Upper lobe of left lung (tissue), 6 donors: ENCODE results near the gene BCKDK. TPM values are rescaled to one million over a fixed set of nuclear protein-coding genes. Genes with fewer than 3 reads are reported as not detected.
A peak's percentile ranks its signal among the peaks of the same experiment; 100 is the strongest.

Experiments used
- ATAC-seq, 2 donors: fragments of 200-7000 bp; cut with Tn5 transposase; one replicate each; pipeline ENCODE4 v1.9.1; 2022; ENCODE audit warnings: mild to moderate bottlenecking in 2 of 2, moderate library complexity in 2 of 2; ENCODE audit not compliant: low FRiP score in 2 of 2
- DNase-seq, 2 donors: peaks; one replicate each; pipeline ENCODE4 v3.0.0-alpha.2; 2019 to 2020
- H3K27ac ChIP-seq, 4 donors: fragments of 200-600 bp; sonication (generic); one replicate each; pipeline ENCODE4 v1.5.1; 2016 to 2019
- H3K27me3 ChIP-seq, 4 donors: fragments of 200-600 bp; sonication (generic); one replicate each; pipeline ENCODE4 v1.5.1; 2017 to 2019
- H3K36me3 ChIP-seq, 4 donors: fragments of 200-600 bp; sonication (generic); one replicate each; pipeline ENCODE4 v1.5.1; 2016 to 2019
- H3K4me1 ChIP-seq, 4 donors: fragments of 200-600 bp; sonication (generic); one replicate each; pipeline ENCODE4 v1.5.1; 2018 to 2019
- H3K4me3 ChIP-seq, 4 donors: fragments of 200-600 bp; sonication (generic); one replicate each; pipeline ENCODE4 v1.5.1; 2017 to 2019; ENCODE audit warnings: mild to moderate bottlenecking in 2 of 4, moderate library complexity in 1 of 4
- H3K9me3 ChIP-seq, 4 donors: fragments of 200-600 bp; sonication (generic); one replicate each; pipeline ENCODE4 v1.5.1; 2018 to 2019
- EP300 ChIP-seq, 4 donors: sonication (generic); formaldehyde crosslinking; IDR thresholded peaks; one replicate each; pipeline ENCODE4 v1.5.1; 2017; ENCODE audit warnings: antibody characterized with exemption in 4 of 4, control low read depth in 2 of 4
- POLR2A ChIP-seq, 4 donors: fragments of 450-650 bp; IDR thresholded peaks; one replicate each; pipeline ENCODE4 v1.5.1; 2016 to 2017; ENCODE audit warnings: antibody characterized with exemption in 4 of 4, mild to moderate bottlenecking in 2 of 4
- POLR2AphosphoS5 ChIP-seq, 2 donors: sonication (generic); formaldehyde crosslinking; IDR thresholded peaks; one replicate each; pipeline ENCODE4 v1.5.1; 2017; ENCODE audit warnings: antibody characterized with exemption in 2 of 2
- WGBS, 2 donors: methylation state at CpG; one replicate each; pipeline ENCODE4 v1.1.5; 2017 to 2018; 5-methylcytosine and 5-hydroxymethylcytosine counted together
- total RNA-seq, 6 donors: library from RNA; depleted of rRNA in 4 of 6; stranded (reverse); fragments of >200 nt in 4 of 6; gene quantifications; one replicate each; pipeline versions ENCODE4 v1.1.0 to v1.2.1, GENCODE V29; 2016 to 2021
- TF ChIP-seq, protein P1 (sequence below), 6 experiments: fragments of 450-650 bp in 4 of 6; fragments of 200-600 bp in 2 of 6; sonication (generic) in 2 of 6; IDR thresholded peaks; one replicate each; pipeline ENCODE4 v1.5.1; 2016 to 2019; ENCODE audit warnings: antibody characterized with exemption in 6 of 6
- donor health status: DM: no; HTN: no; CAD: no; lungs with moderate emphysema.
- donor health status: DM: no; HTN: yes; CAD: no; lungs with severe emphysema.

BCKDK gene
- total RNA-seq, 6 donors from 2014 or later: 23.2 to 64.4 (median 39.3) TPM

DNA sequence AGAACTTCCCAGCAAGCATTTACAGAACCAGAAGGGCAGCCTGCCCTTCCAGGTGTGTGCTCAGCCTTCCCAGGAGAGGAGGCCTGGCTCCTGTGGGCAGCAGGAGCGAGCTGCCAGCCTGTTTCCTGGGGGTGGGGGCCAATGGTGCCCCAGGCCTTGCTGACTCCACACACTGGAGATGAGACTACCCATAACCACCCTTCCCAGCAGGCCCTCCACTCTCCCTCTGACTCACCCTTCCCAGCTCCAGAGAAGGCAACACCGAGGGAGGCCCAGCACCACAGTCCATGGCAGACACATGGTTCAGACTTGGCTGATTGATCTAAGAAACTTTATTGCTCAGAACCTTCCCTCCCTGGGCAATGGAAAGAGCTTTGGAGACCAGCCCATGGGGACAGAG, 17.6 kb upstream of the BCKDK start:
- no peaks in the 10 kb centered on the region for H3K9me3 ChIP-seq
- TF ChIP-seq EP300 (IDR thresholded peaks at IDR 0.05) (no peak), POLR2A (IDR thresholded peaks at IDR 0.05) (no peak), POLR2AphosphoS5 (IDR thresholded peaks at IDR 0.05) (no peak)
- TF ChIP-seq, protein P1, sequence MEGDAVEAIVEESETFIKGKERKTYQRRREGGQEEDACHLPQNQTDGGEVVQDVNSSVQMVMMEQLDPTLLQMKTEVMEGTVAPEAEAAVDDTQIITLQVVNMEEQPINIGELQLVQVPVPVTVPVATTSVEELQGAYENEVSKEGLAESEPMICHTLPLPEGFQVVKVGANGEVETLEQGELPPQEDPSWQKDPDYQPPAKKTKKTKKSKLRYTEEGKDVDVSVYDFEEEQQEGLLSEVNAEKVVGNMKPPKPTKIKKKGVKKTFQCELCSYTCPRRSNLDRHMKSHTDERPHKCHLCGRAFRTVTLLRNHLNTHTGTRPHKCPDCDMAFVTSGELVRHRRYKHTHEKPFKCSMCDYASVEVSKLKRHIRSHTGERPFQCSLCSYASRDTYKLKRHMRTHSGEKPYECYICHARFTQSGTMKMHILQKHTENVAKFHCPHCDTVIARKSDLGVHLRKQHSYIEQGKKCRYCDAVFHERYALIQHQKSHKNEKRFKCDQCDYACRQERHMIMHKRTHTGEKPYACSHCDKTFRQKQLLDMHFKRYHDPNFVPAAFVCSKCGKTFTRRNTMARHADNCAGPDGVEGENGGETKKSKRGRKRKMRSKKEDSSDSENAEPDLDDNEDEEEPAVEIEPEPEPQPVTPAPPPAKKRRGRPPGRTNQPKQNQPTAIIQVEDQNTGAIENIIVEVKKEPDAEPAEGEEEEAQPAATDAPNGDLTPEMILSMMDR (IDR thresholded peaks at IDR 0.05): no peak
- H3K27me3 ChIP-seq: no peaks in the 10 kb centered on the region
- DNase-seq: no peak
- peaks cover 0 to 48% (median 21%) of the 10 kb centered on the region in 4 donors for H3K36me3 ChIP-seq
- no peak for ATAC-seq
- 60 to 94% methylated on average over 1 to 2 of the region's 2 CpGs for WGBS, 2 donors
- no peak overlapping the region for H3K4me3 ChIP-seq
- H3K27ac ChIP-seq: no peak overlapping the region
- peaks cover 11 to 26% (median 19%) of the 10 kb centered on the region in 4 donors for H3K4me1 ChIP-seq

DNA sequence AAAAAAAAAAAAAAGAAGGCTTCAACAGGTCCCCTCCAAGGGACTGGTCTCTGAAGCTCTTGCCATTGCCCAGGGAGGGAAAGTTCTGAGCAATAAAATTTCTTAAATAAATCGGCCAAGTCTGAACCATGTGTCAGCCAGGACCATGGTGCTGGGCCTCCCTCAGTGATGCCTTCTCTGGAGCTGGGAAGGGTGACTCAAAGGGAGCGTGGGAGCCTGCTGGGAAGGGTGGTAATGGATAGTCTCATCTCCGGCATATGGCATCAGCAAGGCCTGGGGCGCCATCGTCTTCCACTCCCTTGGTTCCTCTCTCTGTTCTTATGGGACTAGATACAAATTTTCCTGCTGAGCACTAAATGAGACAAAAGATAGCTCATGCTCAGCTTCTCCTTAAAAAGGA, 15.9 kb upstream of the BCKDK start:
- H3K36me3 ChIP-seq: peaks cover 0 to 30% (median 14%) of the 10 kb centered on the region in 4 donors
- H3K27me3 ChIP-seq: no peaks in the 10 kb centered on the region
- DNase-seq (no peak), ATAC-seq (no peak)
- no peak for TF ChIP-seq EP300 (IDR thresholded peaks at IDR 0.05)
- no peak for TF ChIP-seq POLR2AphosphoS5 (IDR thresholded peaks at IDR 0.05)
- TF ChIP-seq POLR2A (IDR thresholded peaks at IDR 0.05): no peak
- TF ChIP-seq, protein P1 (IDR thresholded peaks at IDR 0.05): no peak
- H3K9me3 ChIP-seq: no peaks in the 10 kb centered on the region
- 90 to 93% methylated on average over 5 of the region's 5 CpGs for WGBS, 2 donors
- no peak overlapping the region for H3K4me3 ChIP-seq
- no peak overlapping the region for H3K27ac ChIP-seq
- peaks cover 13 to 31% (median 20%) of the 10 kb centered on the region in 4 donors for H3K4me1 ChIP-seq

DNA sequence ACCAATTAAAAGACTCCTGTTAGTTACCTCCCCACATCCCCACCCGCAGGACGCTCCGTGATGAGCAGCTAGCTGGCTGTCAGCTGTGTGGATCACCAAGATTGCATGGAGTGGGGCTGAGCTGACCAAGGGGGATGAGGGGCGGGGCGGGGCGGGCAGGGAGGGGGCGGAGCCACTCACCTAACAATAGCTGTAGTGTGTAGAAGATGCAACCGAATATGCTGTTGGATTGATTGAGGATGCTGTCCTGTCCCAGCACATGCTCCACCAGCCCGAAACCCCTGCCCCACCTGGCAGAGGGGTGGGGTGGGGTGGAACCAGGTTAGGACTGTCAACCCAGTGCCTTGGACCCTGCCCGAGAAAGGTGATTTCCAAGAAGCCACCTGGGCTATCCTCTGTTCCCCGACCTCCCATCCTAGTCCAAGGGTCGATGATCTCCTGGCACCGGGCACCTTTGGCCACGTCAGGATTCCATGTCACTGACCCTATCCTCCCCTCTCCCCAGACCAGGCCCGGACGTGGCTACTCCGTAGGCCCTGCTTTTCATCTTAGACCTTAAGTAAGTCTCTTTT, 15.0 kb upstream of the BCKDK start:
- no peak overlapping the region for H3K27ac ChIP-seq
- DNase-seq: no peak
- H3K27me3 ChIP-seq: no peaks in the 10 kb centered on the region
- no peak for ATAC-seq
- H3K36me3 ChIP-seq: peaks cover 0 to 23% (median 13%) of the 10 kb centered on the region in 4 donors
- no peaks in the 10 kb centered on the region for H3K9me3 ChIP-seq
- H3K4me3 ChIP-seq: peak overlapping the region in 3 of 4 donors; percentile 67 to 88 (median 87)
- TF ChIP-seq, protein P1 (IDR thresholded peaks at IDR 0.05): no peak
- peaks cover 13 to 31% (median 20%) of the 10 kb centered on the region in 4 donors for H3K4me1 ChIP-seq
- WGBS, 2 donors: 55 to 63% methylated on average over 13 to 15 of the region's 17 CpGs

DNA sequence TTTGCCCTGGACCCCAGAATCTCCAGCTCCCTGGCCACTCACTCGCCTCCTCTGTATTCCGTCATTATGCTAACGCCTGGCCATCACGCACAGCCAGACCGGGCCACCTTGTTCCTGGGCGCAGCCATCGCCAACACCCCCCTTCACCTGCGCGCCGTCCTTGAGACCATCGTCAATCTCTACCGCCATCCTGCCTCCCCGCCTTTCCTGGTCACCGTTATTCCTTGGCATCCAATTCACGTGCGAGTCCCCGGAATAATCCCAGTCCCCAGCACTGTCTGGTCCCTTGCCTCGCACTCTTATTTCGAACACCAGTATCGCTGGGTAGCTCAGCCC, 14.1 kb upstream of the BCKDK start:
- no peaks in the 10 kb centered on the region for H3K9me3 ChIP-seq
- peak overlapping the region; percentile 80 to 89 (median 84) for H3K27ac ChIP-seq
- TF ChIP-seq, protein P1 (IDR thresholded peaks at IDR 0.05): no peak
- TF ChIP-seq POLR2AphosphoS5 (IDR thresholded peaks at IDR 0.05): no peak
- no peak for TF ChIP-seq POLR2A (IDR thresholded peaks at IDR 0.05)
- peak in 1 of 2 donors; percentile 28 for ATAC-seq
- H3K4me1 ChIP-seq: peaks cover 13 to 31% (median 20%) of the 10 kb centered on the region in 4 donors
- no peak for DNase-seq
- no peaks in the 10 kb centered on the region for H3K27me3 ChIP-seq
- peak overlapping the region; percentile 45 to 88 (median 77) for H3K4me3 ChIP-seq
- peaks cover 0 to 22% (median 13%) of the 10 kb centered on the region in 4 donors for H3K36me3 ChIP-seq
- 0 to 1% methylated on average over 14 to 19 of the region's 20 CpGs for WGBS, 2 donors
